Brain microvascular endothelial cell (primary cell): ENCODE data around the gene CSF2.

Experiments
- DNase-seq: peaks from one replicate; pipeline ENCODE4 v3.0.0-alpha.2; 2020
- H3K27ac ChIP-seq: fragments of 250-450 bp; sonication (Bioruptor Pico); 2 replicates; pipeline ENCODE4 v1.5.1; 2020; ENCODE audit warnings: mild to moderate bottlenecking, moderate library complexity
- H3K27me3 ChIP-seq: fragments of 250-450 bp; sonication (Bioruptor Pico); replicated peaks from 2 replicates; pipeline ENCODE4 v1.5.1; 2020; ENCODE audit warnings: mild to moderate bottlenecking
- H3K36me3 ChIP-seq: fragments of 250-450 bp; sonication (Bioruptor Pico); replicated peaks from 2 replicates; pipeline ENCODE4 v1.5.1; 2020; ENCODE audit warnings: mild to moderate bottlenecking
- H3K4me3 ChIP-seq: 2 replicates; pipeline ENCODE4 v1.5.1; 2011; ENCODE audit warnings: low read depth, mild to moderate bottlenecking, control low read depth, low read length, moderate library complexity
- CTCF ChIP-seq: IDR thresholded peaks from 2 replicates; pipeline ENCODE4 v1.5.1; 2011; ENCODE audit warnings: low read depth, mild to moderate bottlenecking, moderate library complexity, low read length, control low read depth, inconsistent platforms; ENCODE audit errors: missing control alignments
- in situ Hi-C: cut with HindIII; loops from 2 replicates; pipeline ENCODE4 v1.10.0; 2017; ENCODE audit warnings: low sequenced_read_pairs, low pct_ligation_motif_present

Gene CSF2

GRCh38 chr5:132064738-132065331 is 8.8 kb upstream of the CSF2 start:
- in situ Hi-C loops, result no loop called here
- no peak overlapping the region for H3K4me3 ChIP-seq
- H3K36me3 ChIP-seq, result no peaks in the 10 kb centered on the region
- no peak overlapping the region for H3K27ac ChIP-seq
- TF ChIP-seq CTCF, result peak; percentile 99
- peak; percentile 78 for DNase-seq
- no peaks in the 10 kb centered on the region for H3K27me3 ChIP-seq

- Histone ChIP-seq H3K27me3 (no peaks in the 10 kb centered on the region), H3K4me3 (no peak overlapping the region), H3K36me3 (no peaks in the 10 kb centered on the region), H3K27ac (no peak overlapping the region)
- in situ Hi-C loops, result no loop called here
- peak; percentile 66 for DNase-seq
- peak; percentile 83 for TF ChIP-seq CTCF
Measured at GRCh38 chr5:132065351-132065937, 8.1 kb upstream of the CSF2 start.

GRCh38 chr5:132065951-132066701 is 7.5 kb upstream of the CSF2 start:
- no peak overlapping the region for H3K27ac ChIP-seq
- no peak for DNase-seq
- no peaks in the 10 kb centered on the region for H3K36me3 ChIP-seq
- no peak for TF ChIP-seq CTCF
- in situ Hi-C loops, result no loop called here
- no peak overlapping the region for H3K4me3 ChIP-seq
- H3K27me3 ChIP-seq, result no peaks in the 10 kb centered on the region

GRCh38 chr5:132066871-132067270 is 6.7 kb upstream of the CSF2 start:
- in situ Hi-C loops, result no loop called here
- DNase-seq, result no peak
- no peak for TF ChIP-seq CTCF
- Histone ChIP-seq H3K27me3 (no peaks in the 10 kb centered on the region), H3K36me3 (no peaks in the 10 kb centered on the region), H3K4me3 (no peak overlapping the region), H3K27ac (no peak overlapping the region)

- in situ Hi-C loops, result no loop called here
- no peak for TF ChIP-seq CTCF
Measured at GRCh38 chr5:132067451-132067850, 6.1 kb upstream of the CSF2 start.

More at GRCh38 chr5:132067451-132067850, 6.1 kb upstream of the CSF2 start:
- no peaks in the 10 kb centered on the region for H3K27me3 ChIP-seq
- no peak overlapping the region for H3K4me3 ChIP-seq
- DNase-seq, result no peak
- H3K36me3 ChIP-seq, result no peaks in the 10 kb centered on the region
- H3K27ac ChIP-seq, result no peak overlapping the region
